ENCODE data around the gene ACP2.

ACP2 gene

GRCh38 chr11:47248664-47249377 lies at the start of gene ACP2:
Gene ACP2 (minus strand): TSS chr11:47248814. CDS start chr11:47248789, 25 bp downstream.
- H3K27me3 ChIP-seq (ENCODE audit: low read depth, low read length): no peaks in the 10 kb centered on the region
- H3K36me3 ChIP-seq (ENCODE audit: control insufficient read depth in 1 of 2, insufficient read depth in 2 of 2, low read length in 2 of 2): peaks cover 14 to 18% of the 10 kb centered on the region in 2 donors

GRCh38 chr11:47296045-47296444 lies 47.4 kb upstream of the ACP2 start:
- H3K27me3 ChIP-seq (ENCODE audit: low read depth, low read length): no peaks in the 10 kb centered on the region
- H3K4me3 ChIP-seq (ENCODE audit: low read depth in 1 of 2, low read length in 2 of 2): no peak overlapping the region
- H3K4me1 ChIP-seq (ENCODE audit: control insufficient read depth in 1 of 2, insufficient read depth in 2 of 2, low read length in 2 of 2): no peaks in the 10 kb centered on the region
- H3K9me3 ChIP-seq (ENCODE audit: control insufficient read depth in 1 of 2, low read length in 2 of 2): peaks cover 0 to 14% of the 10 kb centered on the region in 2 donors
- H3K27ac ChIP-seq (ENCODE audit: low read length): no peak overlapping the region
- peaks cover 45 to 83% of the 10 kb centered on the region in 2 donors for H3K36me3 ChIP-seq (ENCODE audit: control insufficient read depth in 1 of 2, insufficient read depth in 2 of 2, low read length in 2 of 2)

More at GRCh38 chr11:47248664-47249377, at the start of gene ACP2:
- Histone ChIP-seq H3K27ac (ENCODE audit: low read length) (peak within 1 kb of the TSS; percentile 90), H3K4me3 (ENCODE audit: low read depth in 1 of 2, low read length in 2 of 2) (peak within 1 kb of the TSS; percentile 93 to 96), H3K9me3 (ENCODE audit: control insufficient read depth in 1 of 2, low read length in 2 of 2) (no peaks in the 10 kb centered on the region), H3K4me1 (ENCODE audit: control insufficient read depth in 1 of 2, insufficient read depth in 2 of 2, low read length in 2 of 2) (peaks cover 15 to 24% of the 10 kb centered on the region in 2 donors)

- peaks cover 47 to 84% of the 10 kb centered on the region in 2 donors for H3K36me3 ChIP-seq (ENCODE audit: control insufficient read depth in 1 of 2, insufficient read depth in 2 of 2, low read length in 2 of 2)
- H3K27ac ChIP-seq (ENCODE audit: low read length): no peak overlapping the region
- no peaks in the 10 kb centered on the region for H3K4me1 ChIP-seq (ENCODE audit: control insufficient read depth in 1 of 2, insufficient read depth in 2 of 2, low read length in 2 of 2)
- H3K9me3 ChIP-seq (ENCODE audit: control insufficient read depth in 1 of 2, low read length in 2 of 2): peaks cover 0 to 14% of the 10 kb centered on the region in 2 donors
- H3K4me3 ChIP-seq (ENCODE audit: low read depth in 1 of 2, low read length in 2 of 2): no peak overlapping the region
- no peaks in the 10 kb centered on the region for H3K27me3 ChIP-seq (ENCODE audit: low read depth, low read length)
Measured at GRCh38 chr11:47295385-47295784, 46.8 kb upstream of the ACP2 start.

GRCh38 chr11:47289856-47290255 lies 41.2 kb upstream of the ACP2 start:
- H3K27ac ChIP-seq (ENCODE audit: low read length): no peak overlapping the region
- no peak overlapping the region for H3K4me3 ChIP-seq (ENCODE audit: low read depth in 1 of 2, low read length in 2 of 2)
- no peaks in the 10 kb centered on the region for H3K27me3 ChIP-seq (ENCODE audit: low read depth, low read length)
- H3K9me3 ChIP-seq (ENCODE audit: control insufficient read depth in 1 of 2, low read length in 2 of 2): no peaks in the 10 kb centered on the region
- no peaks in the 10 kb centered on the region for H3K4me1 ChIP-seq (ENCODE audit: control insufficient read depth in 1 of 2, insufficient read depth in 2 of 2, low read length in 2 of 2)
- H3K36me3 ChIP-seq (ENCODE audit: control insufficient read depth in 1 of 2, insufficient read depth in 2 of 2, low read length in 2 of 2): peaks cover 55 to 89% of the 10 kb centered on the region in 2 donors

GRCh38 chr11:47288066-47288465 lies 39.5 kb upstream of the ACP2 start:
- Histone ChIP-seq H3K27ac (ENCODE audit: low read length) (no peak overlapping the region), H3K4me1 (ENCODE audit: control insufficient read depth in 1 of 2, insufficient read depth in 2 of 2, low read length in 2 of 2) (no peaks in the 10 kb centered on the region), H3K9me3 (ENCODE audit: control insufficient read depth in 1 of 2, low read length in 2 of 2) (no peaks in the 10 kb centered on the region), H3K4me3 (ENCODE audit: low read depth in 1 of 2, low read length in 2 of 2) (no peak overlapping the region), H3K36me3 (ENCODE audit: control insufficient read depth in 1 of 2, insufficient read depth in 2 of 2, low read length in 2 of 2) (peaks cover 63 to 91% of the 10 kb centered on the region in 2 donors), H3K27me3 (ENCODE audit: low read depth, low read length) (no peaks in the 10 kb centered on the region)

- Histone ChIP-seq H3K27ac (ENCODE audit: low read length) (no peak overlapping the region), H3K36me3 (ENCODE audit: control insufficient read depth in 1 of 2, insufficient read depth in 2 of 2, low read length in 2 of 2) (peaks cover 60 to 90% of the 10 kb centered on the region in 2 donors), H3K4me1 (ENCODE audit: control insufficient read depth in 1 of 2, insufficient read depth in 2 of 2, low read length in 2 of 2) (no peaks in the 10 kb centered on the region), H3K27me3 (ENCODE audit: low read depth, low read length) (no peaks in the 10 kb centered on the region), H3K4me3 (ENCODE audit: low read depth in 1 of 2, low read length in 2 of 2) (no peak overlapping the region), H3K9me3 (ENCODE audit: control insufficient read depth in 1 of 2, low read length in 2 of 2) (no peaks in the 10 kb centered on the region)
Measured at GRCh38 chr11:47285969-47286770, 37.6 kb upstream of the ACP2 start.

GRCh38 chr11:47284151-47284550 lies 35.5 kb upstream of the ACP2 start:
- peaks cover 58 to 86% of the 10 kb centered on the region in 2 donors for H3K36me3 ChIP-seq (ENCODE audit: control insufficient read depth in 1 of 2, insufficient read depth in 2 of 2, low read length in 2 of 2)

GRCh38 chr11:47282462-47282861 lies 33.8 kb upstream of the ACP2 start:
- no peaks in the 10 kb centered on the region for H3K4me1 ChIP-seq (ENCODE audit: control insufficient read depth in 1 of 2, insufficient read depth in 2 of 2, low read length in 2 of 2)
- H3K9me3 ChIP-seq (ENCODE audit: control insufficient read depth in 1 of 2, low read length in 2 of 2): no peaks in the 10 kb centered on the region
- peaks cover 66 to 87% of the 10 kb centered on the region in 2 donors for H3K36me3 ChIP-seq (ENCODE audit: control insufficient read depth in 1 of 2, insufficient read depth in 2 of 2, low read length in 2 of 2)
- H3K27me3 ChIP-seq (ENCODE audit: low read depth, low read length): no peaks in the 10 kb centered on the region
- no peak overlapping the region for H3K4me3 ChIP-seq (ENCODE audit: low read depth in 1 of 2, low read length in 2 of 2)
- no peak overlapping the region for H3K27ac ChIP-seq (ENCODE audit: low read length)

More at GRCh38 chr11:47284151-47284550, 35.5 kb upstream of the ACP2 start:
- no peak overlapping the region for H3K4me3 ChIP-seq (ENCODE audit: low read depth in 1 of 2, low read length in 2 of 2)
- no peaks in the 10 kb centered on the region for H3K27me3 ChIP-seq (ENCODE audit: low read depth, low read length)
- no peak overlapping the region for H3K27ac ChIP-seq (ENCODE audit: low read length)
- H3K4me1 ChIP-seq (ENCODE audit: control insufficient read depth in 1 of 2, insufficient read depth in 2 of 2, low read length in 2 of 2): no peaks in the 10 kb centered on the region
- no peaks in the 10 kb centered on the region for H3K9me3 ChIP-seq (ENCODE audit: control insufficient read depth in 1 of 2, low read length in 2 of 2)

- Histone ChIP-seq H3K4me1 (ENCODE audit: control insufficient read depth in 1 of 2, insufficient read depth in 2 of 2, low read length in 2 of 2) (no peaks in the 10 kb centered on the region), H3K36me3 (ENCODE audit: control insufficient read depth in 1 of 2, insufficient read depth in 2 of 2, low read length in 2 of 2) (peaks cover 68 to 87% of the 10 kb centered on the region in 2 donors), H3K4me3 (ENCODE audit: low read depth in 1 of 2, low read length in 2 of 2) (no peak overlapping the region), H3K27me3 (ENCODE audit: low read depth, low read length) (no peaks in the 10 kb centered on the region), H3K27ac (ENCODE audit: low read length) (no peak overlapping the region), H3K9me3 (ENCODE audit: control insufficient read depth in 1 of 2, low read length in 2 of 2) (no peaks in the 10 kb centered on the region)
Measured at GRCh38 chr11:47280860-47281259, 32.2 kb upstream of the ACP2 start.

- Histone ChIP-seq H3K36me3 (ENCODE audit: control insufficient read depth in 1 of 2, insufficient read depth in 2 of 2, low read length in 2 of 2) (peaks cover 65 to 86% of the 10 kb centered on the region in 2 donors), H3K4me3 (ENCODE audit: low read depth in 1 of 2, low read length in 2 of 2) (no peak overlapping the region), H3K27me3 (ENCODE audit: low read depth, low read length) (no peaks in the 10 kb centered on the region), H3K9me3 (ENCODE audit: control insufficient read depth in 1 of 2, low read length in 2 of 2) (no peaks in the 10 kb centered on the region), H3K4me1 (ENCODE audit: control insufficient read depth in 1 of 2, insufficient read depth in 2 of 2, low read length in 2 of 2) (no peaks in the 10 kb centered on the region), H3K27ac (ENCODE audit: low read length) (no peak overlapping the region)
Measured at GRCh38 chr11:47280099-47280498, 31.5 kb upstream of the ACP2 start.

- Histone ChIP-seq H3K4me3 (ENCODE audit: low read depth in 1 of 2, low read length in 2 of 2) (no peak overlapping the region), H3K4me1 (ENCODE audit: control insufficient read depth in 1 of 2, insufficient read depth in 2 of 2, low read length in 2 of 2) (no peaks in the 10 kb centered on the region), H3K9me3 (ENCODE audit: control insufficient read depth in 1 of 2, low read length in 2 of 2) (no peaks in the 10 kb centered on the region), H3K36me3 (ENCODE audit: control insufficient read depth in 1 of 2, insufficient read depth in 2 of 2, low read length in 2 of 2) (peaks cover 62 to 81% of the 10 kb centered on the region in 2 donors), H3K27me3 (ENCODE audit: low read depth, low read length) (no peaks in the 10 kb centered on the region), H3K27ac (ENCODE audit: low read length) (no peak overlapping the region)
Measured at GRCh38 chr11:47278769-47279168, 30.2 kb upstream of the ACP2 start.

Measured in muscle layer of duodenum (tissue), 2 donors.